ENCODE measurements around the gene CATSPERZ. TPM values are rescaled to one million over a fixed set of nuclear protein-coding genes. Genes with fewer than 3 reads are reported as not detected.

The CATSPERZ gene
- total RNA-seq, 2 donors from 2014 or later: 0.56 TPM; not detected in 1

DNA sequence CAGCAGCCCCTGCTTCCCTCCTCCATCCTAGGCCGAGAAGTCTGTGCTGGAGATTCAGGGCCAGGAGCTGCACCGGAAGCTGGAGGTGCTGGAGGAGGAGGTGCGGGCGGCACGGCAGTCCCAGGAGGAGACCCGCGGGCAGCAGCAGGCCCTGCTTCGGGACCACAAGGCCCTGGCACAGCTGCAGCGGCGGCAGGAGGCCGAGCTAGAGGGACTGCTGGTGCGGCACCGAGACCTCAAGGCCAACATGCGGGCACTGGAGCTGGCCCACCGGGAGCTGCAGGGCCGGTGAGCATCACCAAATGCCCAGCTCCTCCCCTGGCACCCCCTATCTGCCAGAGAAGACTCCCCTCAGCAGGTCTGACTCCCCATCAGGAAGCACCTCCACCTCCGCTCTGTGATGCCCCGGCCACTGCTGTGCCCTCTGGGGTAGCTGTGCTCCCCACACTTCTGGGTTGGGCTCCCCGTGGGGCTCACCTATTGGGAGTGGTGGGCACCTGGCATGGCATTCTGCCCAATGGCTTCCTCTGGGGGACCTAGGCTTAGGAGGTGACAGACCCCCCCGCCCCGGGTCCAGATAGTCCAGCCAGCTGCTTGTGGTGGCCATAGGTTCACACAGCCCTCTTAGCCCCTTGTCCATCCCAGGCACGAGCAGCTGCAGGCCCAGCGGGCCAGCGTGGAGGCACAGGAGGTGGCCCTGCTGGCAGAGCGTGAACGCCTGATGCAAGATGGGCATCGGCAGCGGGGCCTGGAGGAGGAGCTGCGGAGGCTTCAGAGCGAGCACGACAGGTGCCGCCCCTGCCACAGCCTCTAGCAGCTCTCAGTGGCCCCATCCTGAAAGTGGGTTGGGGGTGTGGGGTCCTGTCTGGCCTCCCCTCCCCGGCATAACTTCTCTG, 52.2 kb downstream of the CATSPERZ start:
- no peaks in the 10 kb centered on the region for H3K36me3 ChIP-seq
- H3K9ac ChIP-seq (ENCODE audit: low read depth in 2 of 2, low read length in 2 of 2): no peak overlapping the region
- H3K27ac ChIP-seq: no peak overlapping the region
- no peaks in the 10 kb centered on the region for H3K27me3 ChIP-seq
- TF ChIP-seq, protein P1, sequence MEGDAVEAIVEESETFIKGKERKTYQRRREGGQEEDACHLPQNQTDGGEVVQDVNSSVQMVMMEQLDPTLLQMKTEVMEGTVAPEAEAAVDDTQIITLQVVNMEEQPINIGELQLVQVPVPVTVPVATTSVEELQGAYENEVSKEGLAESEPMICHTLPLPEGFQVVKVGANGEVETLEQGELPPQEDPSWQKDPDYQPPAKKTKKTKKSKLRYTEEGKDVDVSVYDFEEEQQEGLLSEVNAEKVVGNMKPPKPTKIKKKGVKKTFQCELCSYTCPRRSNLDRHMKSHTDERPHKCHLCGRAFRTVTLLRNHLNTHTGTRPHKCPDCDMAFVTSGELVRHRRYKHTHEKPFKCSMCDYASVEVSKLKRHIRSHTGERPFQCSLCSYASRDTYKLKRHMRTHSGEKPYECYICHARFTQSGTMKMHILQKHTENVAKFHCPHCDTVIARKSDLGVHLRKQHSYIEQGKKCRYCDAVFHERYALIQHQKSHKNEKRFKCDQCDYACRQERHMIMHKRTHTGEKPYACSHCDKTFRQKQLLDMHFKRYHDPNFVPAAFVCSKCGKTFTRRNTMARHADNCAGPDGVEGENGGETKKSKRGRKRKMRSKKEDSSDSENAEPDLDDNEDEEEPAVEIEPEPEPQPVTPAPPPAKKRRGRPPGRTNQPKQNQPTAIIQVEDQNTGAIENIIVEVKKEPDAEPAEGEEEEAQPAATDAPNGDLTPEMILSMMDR (IDR thresholded peaks at IDR 0.05): no peak
- peaks cover 6% of the 10 kb centered on the region for H3K4me1 ChIP-seq
- no peak for DNase-seq
- H3K9me3 ChIP-seq: no peaks in the 10 kb centered on the region
- intact Hi-C loops (cut with DNase I): no loop called here
- H3K4me3 ChIP-seq: no peak overlapping the region

- intact Hi-C loops (cut with DNase I): no loop called here
- no peak for DNase-seq
- Histone ChIP-seq H3K27ac (no peak overlapping the region), H3K4me3 (no peak overlapping the region), H3K9ac (ENCODE audit: low read depth in 2 of 2, low read length in 2 of 2) (no peak overlapping the region), H3K36me3 (no peaks in the 10 kb centered on the region), H3K4me1 (peaks cover 10% of the 10 kb centered on the region), H3K9me3 (no peaks in the 10 kb centered on the region), H3K27me3 (no peaks in the 10 kb centered on the region)
- TF ChIP-seq, protein P1 (IDR thresholded peaks at IDR 0.05): no peak
Measured at GRCh38 chr11:64352995-64353714, 53.0 kb downstream of the CATSPERZ start.

- no peak for DNase-seq
- intact Hi-C loops (cut with DNase I): no loop called here
Measured at GRCh38 chr11:64353715-64354506, 53.8 kb downstream of the CATSPERZ start.

More at GRCh38 chr11:64353715-64354506, 53.8 kb downstream of the CATSPERZ start:
- no peak overlapping the region for H3K27ac ChIP-seq
- H3K9ac ChIP-seq (ENCODE audit: low read depth in 2 of 2, low read length in 2 of 2): no peak overlapping the region
- H3K27me3 ChIP-seq: no peaks in the 10 kb centered on the region
- H3K4me1 ChIP-seq: peaks cover 15% of the 10 kb centered on the region
- TF ChIP-seq, protein P1 (IDR thresholded peaks at IDR 0.05): no peak
- H3K4me3 ChIP-seq: no peak overlapping the region
- H3K36me3 ChIP-seq: no peaks in the 10 kb centered on the region
- H3K9me3 ChIP-seq: no peaks in the 10 kb centered on the region

Small RNA genes within 50 kb of the gene (microRNA-seq; reads per million reads assigned to microRNA genes)
- gene MIR7155: 1.7 reads per million

Other genes starting within 250 kb of the CATSPERZ start
- gene MACROD1, start 134.2 kb upstream of the CATSPERZ start, total RNA-seq: 10 to 100 TPM; 18.6 to 22.9 TPM
- gene STIP1, start 114.2 kb upstream of the CATSPERZ start, total RNA-seq: 100 to 1,000 TPM in 1 of 2 donors, 10 to 100 TPM in 1; 95.5 to 232 TPM
- 10 to 100 TPM; 10.9 to 16.6 TPM for gene FERMT3, start 93.6 kb upstream of the CATSPERZ start, total RNA-seq
- 10 to 100 TPM; 52.3 to 63.6 TPM for gene TRPT1, start 74.2 kb upstream of the CATSPERZ start, total RNA-seq
- 100 to 1,000 TPM; 110 to 168 TPM for gene NUDT22, start 74.1 kb upstream of the CATSPERZ start, total RNA-seq
- 10 to 100 TPM; 39.9 to 50.3 TPM for gene DNAJC4, start 69.8 kb upstream of the CATSPERZ start, total RNA-seq
- gene VEGFB, start 65.8 kb upstream of the CATSPERZ start, total RNA-seq: 10 to 100 TPM; 25.9 to 59.5 TPM
- gene FKBP2, start 59.3 kb upstream of the CATSPERZ start, total RNA-seq: 100 to 1,000 TPM in 1 of 2 donors, 10 to 100 TPM in 1; 71.7 to 104 TPM
- 100 to 1,000 TPM; 113 to 234 TPM for gene PPP1R14B, start 53.4 kb upstream of the CATSPERZ start, total RNA-seq
- gene PLCB3, start 48.8 kb upstream of the CATSPERZ start, total RNA-seq: 100 to 1,000 TPM in 1 of 2 donors, 10 to 100 TPM in 1; 86.9 to 108 TPM
- 10 to 100 TPM; 86.0 to 89.6 TPM for gene BAD, start 15.7 kb upstream of the CATSPERZ start, total RNA-seq
- 10 to 100 TPM; 36.0 to 58.8 TPM for gene GPR137, start 14.5 kb upstream of the CATSPERZ start, total RNA-seq
- gene KCNK4, start 9.1 kb upstream of the CATSPERZ start, total RNA-seq: not detected
- 100 to 1,000 TPM; 150 to 187 TPM for gene ESRRA, start 5.2 kb downstream of the CATSPERZ start, total RNA-seq
- gene TRMT112, start 17.2 kb downstream of the CATSPERZ start, total RNA-seq: 100 to 1,000 TPM in 1 of 2 donors, 10 to 100 TPM in 1; 75.9 to 184 TPM
- 100 to 1,000 TPM; 301 to 425 TPM for gene PRDX5, start 17.8 kb downstream of the CATSPERZ start, total RNA-seq
- gene CCDC88B, start 39.8 kb downstream of the CATSPERZ start, total RNA-seq: 10 to 100 TPM; 15.0 to 52.2 TPM
- 10 to 100 TPM; 28.9 to 59.1 TPM for gene RPS6KA4, start 58.8 kb downstream of the CATSPERZ start, total RNA-seq